Cardiac fibroblast (primary cell): ENCODE data around the gene COG3.

ENCODE experiments used
- DNase-seq, 2 donors: peaks; one replicate each; pipeline versions ENCODE4 v3.0.0 to v3.0.0-alpha.2; 2010; ENCODE audit warnings: low read depth in 2 of 2
- H3K4me3 ChIP-seq, 2 donors: replicated peaks in 1 of 2; 1 replicate in 1 of 2; 2 replicates in 1 of 2; pipeline ENCODE4 v1.5.1; 2011; ENCODE audit warnings: low read depth in 2 of 2, low read length in 2 of 2, mild to moderate bottlenecking in 2 of 2, moderate library complexity in 1 of 2
- CTCF ChIP-seq: IDR thresholded peaks from one replicate; pipeline ENCODE4 v1.5.1; 2011; ENCODE audit warnings: low read depth, mild to moderate bottlenecking, low read length, inconsistent platforms

The COG3 gene

GRCh38 chr13:45540864-45541263, 76.1 kb downstream of the COG3 start:
- DNase-seq = no peak
- H3K4me3 ChIP-seq = no peak overlapping the region
- TF ChIP-seq CTCF = no peak

- H3K4me3 ChIP-seq = no peak overlapping the region
- no peak for DNase-seq
- no peak for TF ChIP-seq CTCF
Measured at GRCh38 chr13:45541806-45542205, 77.1 kb downstream of the COG3 start.

- DNase-seq = no peak
- TF ChIP-seq CTCF = no peak
Measured at GRCh38 chr13:45542391-45542790, 77.7 kb downstream of the COG3 start.

GRCh38 chr13:45542878-45543277, 78.1 kb downstream of the COG3 start:
- no peak overlapping the region for H3K4me3 ChIP-seq
- TF ChIP-seq CTCF = no peak
- DNase-seq = no peak

More at GRCh38 chr13:45542391-45542790, 77.7 kb downstream of the COG3 start:
- H3K4me3 ChIP-seq = no peak overlapping the region

GRCh38 chr13:45544520-45544919, 79.8 kb downstream of the COG3 start:
- H3K4me3 ChIP-seq = no peak overlapping the region
- TF ChIP-seq CTCF = no peak
- no peak for DNase-seq

- no peak for TF ChIP-seq CTCF
- no peak for DNase-seq
- no peak overlapping the region for H3K4me3 ChIP-seq
Measured at GRCh38 chr13:45545686-45546409, 81.1 kb downstream of the COG3 start.

- H3K4me3 ChIP-seq = no peak overlapping the region
- DNase-seq = no peak
- no peak for TF ChIP-seq CTCF
Measured at GRCh38 chr13:45546410-45546765, 81.6 kb downstream of the COG3 start.
